Activated CD8-positive, alpha-beta T cell treated with anti-CD3 and anti-CD28 coated beads, Interleukin-2, amount 10 ng/mL, durations not matched to agents 7 days and 5 days (primary cell): Measurements from ENCODE around the gene CFAP57. TPM values are rescaled to one million over a fixed set of nuclear protein-coding genes. Genes with fewer than 3 reads are reported as not detected.
A peak's percentile ranks its signal among the peaks of the same experiment; 100 is the strongest.

ENCODE experiments used
- ATAC-seq: fragments of 150-1000 bp; cut with Tn5 transposase; one replicate; pipeline ENCODE4 v1.10.0; 2021; ENCODE audit warnings: moderate library complexity
- CTCF ChIA-PET: fragments of 350-600 bp; sonication (Branson Sonifier 250); formaldehyde crosslinking; loops from one replicate; lab custom pipeline; 2021; ENCODE audit warnings: antibody characterized with exemption; lab: Charles Lee
- POLR2A ChIA-PET: fragments of 350-600 bp; sonication (Branson Sonifier 250); formaldehyde crosslinking; loops from one replicate; lab custom pipeline; 2021; ENCODE audit warnings: antibody characterized with exemption; lab: Charles Lee
- DNase-seq: peaks from one replicate; pipeline ENCODE4 v3.0.0-alpha.2; 2020
- H3K27ac Mint-ChIP-seq: one replicate; pipeline ENCODE4 v1.8.0; 2021; ENCODE audit warnings: mild to moderate bottlenecking, mixed read lengths
- H3K27me3 Mint-ChIP-seq: one replicate; pipeline ENCODE4 v1.8.0; 2021; ENCODE audit warnings: low read depth, mixed read lengths
- H3K36me3 Mint-ChIP-seq: one replicate; pipeline ENCODE4 v1.8.0; 2021; ENCODE audit warnings: low read depth, mixed read lengths
- H3K4me1 Mint-ChIP-seq: one replicate; pipeline ENCODE4 v1.8.0; 2021; ENCODE audit warnings: low read depth, mixed read lengths
- H3K4me3 Mint-ChIP-seq: one replicate; pipeline ENCODE4 v1.8.0; 2021; ENCODE audit warnings: mild to moderate bottlenecking, mixed read lengths
- H3K9me3 Mint-ChIP-seq: one replicate; pipeline ENCODE4 v1.8.0; 2022; ENCODE audit warnings: mixed read lengths; ENCODE audit not compliant: insufficient read depth
- total RNA-seq, 2 experiments: library from RNA; stranded (reverse); gene quantifications; one replicate each; pipeline ENCODE4 v1.2.3, GENCODE V29; 2021

The CFAP57 gene
- total RNA-seq, 2 experiments from 2014 or later = not detected

GRCh38 chr1:43232482-43232881 lies 60.4 kb downstream of the CFAP57 start:
- POLR2A ChIA-PET = no interaction called here
- CTCF ChIA-PET = no interaction called here
- Mint-ChIP-seq H3K9me3 (no peaks in the 10 kb centered on the region), H3K27ac (no peak overlapping the region), H3K4me3 (no peak overlapping the region), H3K4me1 (no peaks in the 10 kb centered on the region), H3K27me3 (peaks cover 2% of the 10 kb centered on the region), H3K36me3 (no peaks in the 10 kb centered on the region)
- ATAC-seq = no peak
- no peak for DNase-seq

- H3K9me3 Mint-ChIP-seq = no peaks in the 10 kb centered on the region
- ChIA-PET CTCF (no interaction called here), POLR2A (no interaction called here)
- H3K36me3 Mint-ChIP-seq = no peaks in the 10 kb centered on the region
- ATAC-seq (no peak), DNase-seq (no peak)
- peaks cover 1% of the 10 kb centered on the region for H3K4me1 Mint-ChIP-seq
- peaks cover 2% of the 10 kb centered on the region for H3K27me3 Mint-ChIP-seq
- no peak overlapping the region for H3K4me3 Mint-ChIP-seq
- no peak overlapping the region for H3K27ac Mint-ChIP-seq
Measured at GRCh38 chr1:43233631-43234030, 61.5 kb downstream of the CFAP57 start.

DNA sequence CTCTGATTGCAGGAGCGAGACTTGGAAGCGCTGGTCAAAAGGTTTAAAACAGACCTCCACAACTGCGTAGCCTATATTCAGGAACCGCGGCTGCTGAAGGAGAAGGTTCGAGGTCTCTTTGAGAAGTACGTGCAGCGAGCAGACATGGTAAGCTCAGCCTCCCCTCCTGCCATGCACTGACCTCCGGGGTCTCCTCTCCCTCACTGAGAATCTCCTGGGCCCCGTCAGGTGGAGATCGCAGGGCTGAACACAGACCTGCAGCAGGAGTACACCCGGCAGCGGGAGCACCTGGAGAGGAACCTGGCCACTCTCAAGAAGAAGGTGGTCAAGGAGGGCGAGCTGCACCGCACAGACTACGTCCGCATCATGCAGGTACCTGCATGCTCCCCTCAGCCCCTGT lies 62.1 kb downstream of the CFAP57 start:
- peaks cover 5% of the 10 kb centered on the region for H3K4me1 Mint-ChIP-seq
- no peak overlapping the region for H3K4me3 Mint-ChIP-seq
- CTCF ChIA-PET = no interaction called here
- DNase-seq (no peak), ATAC-seq (no peak)
- H3K27me3 Mint-ChIP-seq = peaks cover 2% of the 10 kb centered on the region
- H3K36me3 Mint-ChIP-seq = no peaks in the 10 kb centered on the region
- H3K27ac Mint-ChIP-seq = no peak overlapping the region
- POLR2A ChIA-PET = interaction anchor here (0.6 kb wide), 1 partner anchor 429 kb away, joined by 6 read pairs; no protein-coding TSS in a partner anchor
- no peaks in the 10 kb centered on the region for H3K9me3 Mint-ChIP-seq

GRCh38 chr1:43235040-43235439 lies 62.9 kb downstream of the CFAP57 start:
- peaks cover 10% of the 10 kb centered on the region for H3K4me1 Mint-ChIP-seq
- DNase-seq = no peak

GRCh38 chr1:43235451-43236121 lies 63.5 kb downstream of the CFAP57 start:
- no peak overlapping the region for H3K27ac Mint-ChIP-seq
- H3K36me3 Mint-ChIP-seq = no peaks in the 10 kb centered on the region
- peaks cover 10% of the 10 kb centered on the region for H3K4me1 Mint-ChIP-seq
- ChIA-PET POLR2A (no interaction called here), CTCF (interaction anchor here (1.3 kb wide), 1 partner anchor 9 kb away, joined by 5 read pairs; no protein-coding TSS in a partner anchor)
- H3K27me3 Mint-ChIP-seq = peaks cover 2% of the 10 kb centered on the region
- no peak for ATAC-seq
- H3K9me3 Mint-ChIP-seq = peaks cover 4% of the 10 kb centered on the region
- no peak overlapping the region for H3K4me3 Mint-ChIP-seq
- no peak for DNase-seq

More at GRCh38 chr1:43235040-43235439, 62.9 kb downstream of the CFAP57 start:
- no peaks in the 10 kb centered on the region for H3K36me3 Mint-ChIP-seq
- ChIA-PET POLR2A (no interaction called here), CTCF (interaction anchor here (1.3 kb wide), 1 partner anchor 8 kb away, joined by 5 read pairs; no protein-coding TSS in a partner anchor)
- no peak for ATAC-seq
- peaks cover 2% of the 10 kb centered on the region for H3K27me3 Mint-ChIP-seq
- H3K9me3 Mint-ChIP-seq = no peaks in the 10 kb centered on the region
- no peak overlapping the region for H3K27ac Mint-ChIP-seq
- H3K4me3 Mint-ChIP-seq = no peak overlapping the region

DNA sequence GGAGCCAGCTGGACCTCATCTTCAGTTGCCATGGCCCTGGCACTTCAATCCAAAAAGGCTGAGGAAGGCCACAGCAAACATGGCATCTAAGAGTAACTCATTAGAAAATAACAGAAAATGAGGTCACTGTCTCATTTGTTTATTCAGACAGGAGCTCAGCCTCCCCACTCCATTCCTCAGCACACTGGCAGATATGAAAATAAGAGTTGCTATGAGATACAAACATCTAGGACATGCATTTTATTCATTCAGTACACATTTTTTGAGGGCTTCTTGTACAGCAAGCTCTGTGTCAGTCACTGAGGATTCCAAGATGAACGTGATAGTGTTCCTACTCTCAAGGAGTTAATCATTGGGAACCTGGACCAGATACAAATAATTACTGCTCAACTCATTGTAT lies 65.0 kb downstream of the CFAP57 start:
- Mint-ChIP-seq H3K9me3 (peaks cover 5% of the 10 kb centered on the region), H3K4me3 (no peak overlapping the region), H3K27ac (no peak overlapping the region), H3K36me3 (no peaks in the 10 kb centered on the region), H3K27me3 (peaks cover 4% of the 10 kb centered on the region), H3K4me1 (peaks cover 10% of the 10 kb centered on the region)
- CTCF ChIA-PET = interaction anchor here (1.1 to 3.5 kb wide), 3 partner anchors 10 to 177 kb away, joined by 4 to 47 read pairs (median 15); partner anchors contain the start of gene CDC20
- DNase-seq (no peak), ATAC-seq (no peak)
- POLR2A ChIA-PET = no interaction called here

DNA sequence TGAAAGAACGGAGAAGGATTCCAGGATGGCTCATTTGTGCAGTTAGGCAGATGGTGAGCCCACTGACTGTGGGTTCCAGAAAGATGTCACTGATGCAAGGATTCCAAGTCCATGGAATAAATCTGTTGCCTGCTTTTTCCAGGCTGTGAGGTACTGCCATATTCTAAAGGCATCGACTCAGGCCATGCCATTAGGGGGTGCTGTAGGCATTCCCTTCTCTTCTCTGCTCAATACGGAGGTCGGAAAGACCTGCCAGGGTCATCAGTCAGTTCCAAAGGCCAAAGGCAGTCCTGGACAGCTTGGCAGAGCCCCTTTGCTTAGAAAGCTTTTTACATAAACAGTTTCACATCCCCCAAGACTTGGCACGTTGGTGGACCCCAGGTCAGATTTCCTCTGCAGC lies 66.0 kb downstream of the CFAP57 start:
- ChIA-PET CTCF (interaction anchor here (1.0 to 3.5 kb wide), 6 partner anchors 11 to 282 kb away, joined by 3 to 47 read pairs (median 4); partner anchors contain the start of gene CDC20), POLR2A (interaction anchor here (0.7 kb wide), 1 partner anchor 153 kb away, joined by 5 read pairs; no protein-coding TSS in a partner anchor)
- peak; percentile 63 for DNase-seq
- no peaks in the 10 kb centered on the region for H3K36me3 Mint-ChIP-seq
- H3K4me3 Mint-ChIP-seq = no peak overlapping the region
- H3K27ac Mint-ChIP-seq = no peak overlapping the region
- ATAC-seq = no peak
- H3K9me3 Mint-ChIP-seq = peaks cover 5% of the 10 kb centered on the region
- H3K27me3 Mint-ChIP-seq = peaks cover 4% of the 10 kb centered on the region
- peaks cover 10% of the 10 kb centered on the region for H3K4me1 Mint-ChIP-seq

- DNase-seq (no peak), ATAC-seq (no peak)
- Mint-ChIP-seq H3K27me3 (peaks cover 2% of the 10 kb centered on the region), H3K9me3 (peaks cover 5% of the 10 kb centered on the region), H3K27ac (no peak overlapping the region), H3K4me3 (no peak overlapping the region), H3K4me1 (peaks cover 10% of the 10 kb centered on the region), H3K36me3 (no peaks in the 10 kb centered on the region)
- ChIA-PET CTCF (interaction anchor here (0.7 to 3.5 kb wide), 11 partner anchors 10 to 696 kb away, joined by 3 to 47 read pairs (median 3); partner anchors contain the start of genes CDC20 and ELOVL1), POLR2A (interaction anchor here (0.7 to 1.9 kb wide), 3 partner anchors 120 to 1917 kb away, joined by 3 to 7 read pairs (median 5); partner anchors contain the start of gene CDC20)
Measured at GRCh38 chr1:43238991-43239469, 66.9 kb downstream of the CFAP57 start.

DNA sequence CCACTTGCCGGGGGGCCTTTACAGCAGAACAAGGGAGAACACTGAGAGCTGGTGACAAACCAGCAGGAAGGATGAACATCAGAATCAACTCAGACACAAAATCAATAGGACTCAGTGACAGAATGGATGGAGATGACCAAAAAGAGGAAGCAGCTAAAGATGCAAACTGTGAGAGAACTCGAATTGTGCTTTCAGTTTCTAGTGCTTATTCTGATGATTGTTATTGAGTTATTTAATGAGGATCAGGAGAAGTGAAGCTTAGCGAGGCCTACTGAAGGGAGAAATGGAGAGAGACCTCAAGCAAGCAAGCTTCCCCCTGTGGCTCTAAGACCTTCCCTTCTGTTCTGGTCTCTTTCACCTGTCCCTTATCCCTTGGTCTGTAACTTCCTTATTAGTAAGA lies 67.4 kb downstream of the CFAP57 start:
- peak; percentile 15 for ATAC-seq
- ChIA-PET POLR2A (interaction anchor here (1.9 kb wide), 1 partner anchor 119 kb away, joined by 7 read pairs; the partner anchor contains the start of gene CDC20), CTCF (interaction anchor here (0.7 to 3.5 kb wide), 10 partner anchors 10 to 695 kb away, joined by 3 to 47 read pairs (median 3); partner anchors contain the start of genes CDC20 and ELOVL1)
- peaks cover 10% of the 10 kb centered on the region for H3K4me1 Mint-ChIP-seq
- no peak overlapping the region for H3K27ac Mint-ChIP-seq
- H3K36me3 Mint-ChIP-seq = no peaks in the 10 kb centered on the region
- H3K27me3 Mint-ChIP-seq = peaks cover 2% of the 10 kb centered on the region
- no peak overlapping the region for H3K4me3 Mint-ChIP-seq
- DNase-seq = no peak
- peaks cover 5% of the 10 kb centered on the region for H3K9me3 Mint-ChIP-seq

DNA sequence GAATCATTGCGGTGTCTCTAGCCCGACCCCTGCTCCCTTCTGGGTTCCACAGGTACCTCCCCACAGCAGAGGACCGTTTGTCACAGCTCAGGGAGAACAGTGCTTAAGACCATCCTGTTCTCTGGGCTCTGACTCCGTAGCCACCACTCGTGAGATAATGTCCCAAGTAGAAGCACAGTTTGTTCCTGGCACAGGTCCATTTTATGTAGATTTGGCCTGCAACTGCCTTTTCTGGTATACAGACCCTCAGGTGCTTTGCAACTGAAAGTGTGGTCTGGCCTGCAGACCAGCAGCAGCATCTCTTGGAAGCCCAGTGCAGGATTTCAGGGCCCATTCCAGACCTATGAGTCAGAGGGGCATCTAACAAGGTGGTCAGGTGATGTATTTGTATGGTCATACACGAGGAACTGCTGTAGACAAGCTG lies 69.3 kb downstream of the CFAP57 start:
- CTCF ChIA-PET = interaction anchor here (1.2 to 1.3 kb wide), 2 partner anchors 116 to 173 kb away, joined by 3 read pairs; no protein-coding TSS in a partner anchor
- Mint-ChIP-seq H3K4me3 (no peak overlapping the region), H3K27me3 (peaks cover 10% of the 10 kb centered on the region), H3K9me3 (peaks cover 5% of the 10 kb centered on the region), H3K36me3 (no peaks in the 10 kb centered on the region), H3K27ac (no peak overlapping the region), H3K4me1 (peaks cover 10% of the 10 kb centered on the region)
- DNase-seq (no peak), ATAC-seq (no peak)
- POLR2A ChIA-PET = no interaction called here

DNA sequence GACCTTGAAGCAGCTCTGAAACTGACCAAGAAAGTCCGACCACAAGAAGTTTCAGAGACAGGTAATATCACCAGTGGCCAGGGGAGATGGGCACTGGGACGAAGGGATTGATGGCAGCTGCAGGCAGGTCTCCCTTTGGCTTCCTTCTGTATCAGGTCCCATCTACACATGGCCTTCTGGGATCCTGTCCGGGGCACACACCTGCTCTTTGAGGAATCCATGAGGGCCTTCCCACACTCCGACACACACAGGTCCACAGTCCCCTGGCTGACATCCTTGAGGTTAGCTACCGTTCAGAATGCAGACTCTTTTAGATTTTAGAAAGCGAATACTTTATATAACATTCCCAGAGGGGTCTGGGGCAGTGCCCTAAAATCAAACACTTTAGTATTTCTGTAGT lies 71.2 kb downstream of the CFAP57 start:
- POLR2A ChIA-PET = interaction anchor here (0.9 kb wide), 1 partner anchor 36 kb away, joined by 3 read pairs; no protein-coding TSS in a partner anchor

More for the DNA sequence above, 71.2 kb downstream of the CFAP57 start:
- Mint-ChIP-seq H3K27ac (no peak overlapping the region), H3K27me3 (peaks cover 14% of the 10 kb centered on the region), H3K4me1 (peaks cover 9% of the 10 kb centered on the region), H3K9me3 (peaks cover 13% of the 10 kb centered on the region), H3K4me3 (no peak overlapping the region), H3K36me3 (peaks cover 2% of the 10 kb centered on the region)
- DNase-seq = no peak
- CTCF ChIA-PET = interaction anchor here (0.7 to 1.7 kb wide), 2 partner anchors 115 to 171 kb away, joined by 3 to 5 read pairs; partner anchors contain the start of gene CDC20
- ATAC-seq = no peak
